GM21526 (cell line): Measurements from ENCODE around the gene PDIA5.

ENCODE experiments used
- ATAC-seq: cut with Tn5 transposase; IDR thresholded peaks from one replicate; pipeline ENCODE4 v1.9.1; 2021; ENCODE audit warnings: moderate library complexity; ENCODE audit not compliant: unreplicated experiment, low FRiP score

Gene PDIA5

DNA sequence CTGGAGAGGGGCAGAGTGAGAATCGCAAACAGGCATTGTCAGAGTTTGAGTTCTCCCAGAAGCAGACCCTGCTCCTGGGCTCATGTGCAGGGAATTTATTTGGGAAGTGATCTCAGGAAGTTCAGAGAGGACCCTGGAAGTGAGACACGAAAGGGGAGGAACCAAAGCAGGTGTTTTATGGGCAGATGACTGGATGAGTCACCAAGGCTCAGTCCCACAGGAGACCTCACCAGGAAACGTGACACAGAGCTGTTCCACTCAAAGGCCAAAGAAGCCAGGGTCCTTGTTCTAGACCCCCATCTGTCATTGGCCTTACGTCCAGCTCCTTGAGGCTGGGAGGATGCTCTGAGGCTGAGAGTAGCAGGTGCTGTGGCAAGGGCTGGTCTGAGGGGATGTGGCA, 91.5 kb downstream of the PDIA5 start:
- ATAC-seq = no peak

DNA sequence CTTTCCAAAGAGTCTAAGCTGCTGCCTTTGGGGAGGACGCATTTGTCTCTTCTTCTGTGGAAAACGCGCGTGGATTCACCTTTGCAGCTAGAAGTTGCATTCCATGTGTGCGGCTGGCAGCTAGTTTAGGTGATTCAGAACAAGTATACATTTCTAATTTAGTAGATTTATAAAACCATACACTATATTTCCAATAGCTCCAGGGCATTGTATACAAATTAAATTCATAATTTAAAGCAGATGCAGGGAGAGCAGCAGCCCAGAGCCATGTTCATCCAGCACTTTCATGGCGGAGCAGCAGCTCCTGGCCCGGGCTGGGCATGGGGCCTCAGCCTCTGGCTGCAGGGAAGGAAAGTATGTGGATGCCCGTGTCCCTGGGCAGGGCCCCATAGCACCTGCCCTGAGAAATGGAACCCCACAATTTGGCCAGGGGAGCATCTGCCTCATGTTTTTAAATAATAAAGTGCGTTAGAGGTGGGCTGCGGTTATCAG, 92.1 kb downstream of the PDIA5 start:
- ATAC-seq = no peak

DNA sequence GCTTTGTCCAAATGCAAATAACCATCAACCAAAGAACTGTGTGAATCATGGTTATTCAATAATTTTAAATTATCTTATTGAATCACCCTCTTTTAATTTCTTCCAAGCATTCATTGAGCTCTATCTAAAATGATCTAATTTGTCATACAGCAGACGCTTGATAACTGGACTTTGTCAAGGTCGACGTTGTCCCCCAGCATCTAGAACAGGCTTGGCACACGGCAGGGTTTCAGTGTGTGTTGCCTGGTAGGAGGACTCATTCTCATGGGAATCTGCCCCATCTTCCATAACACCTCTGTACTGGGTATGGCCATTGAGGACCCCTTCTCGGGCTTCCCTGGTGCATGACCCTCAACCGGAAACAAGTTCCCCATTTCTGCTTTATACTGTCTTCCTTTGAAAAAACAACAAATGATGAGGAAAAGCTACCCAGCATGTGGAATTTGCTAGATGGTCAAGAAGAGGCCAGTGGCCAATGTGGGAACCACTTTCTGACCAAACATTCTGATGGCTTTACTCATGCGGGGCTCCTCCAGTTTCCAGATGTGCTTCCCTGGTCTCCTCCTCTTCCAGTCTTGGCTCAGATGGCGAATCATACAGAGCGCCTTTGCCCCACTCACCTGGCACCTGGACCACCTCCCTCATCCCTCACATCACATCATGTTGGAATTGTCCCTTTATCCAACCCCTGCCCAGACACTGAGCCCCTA, 93.3 kb downstream of the PDIA5 start:
- ATAC-seq = no peak

DNA sequence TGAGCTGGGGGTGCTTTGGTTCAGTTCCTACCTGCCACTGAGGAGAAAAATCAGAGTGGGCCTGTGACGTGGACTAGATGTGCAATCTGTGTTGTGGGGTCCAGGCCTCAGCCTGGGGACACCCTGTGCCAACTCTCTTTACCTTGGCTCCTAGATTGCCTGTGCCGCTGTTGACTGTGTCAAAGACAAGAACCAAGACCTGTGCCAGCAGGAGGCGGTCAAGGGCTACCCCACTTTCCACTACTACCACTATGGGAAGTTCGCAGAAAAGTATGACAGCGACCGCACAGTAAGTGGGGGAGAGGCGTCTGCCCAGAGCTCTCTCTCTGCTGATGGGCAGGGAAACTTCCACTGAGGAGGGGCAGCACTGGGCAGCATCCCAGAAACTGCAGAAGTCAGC, 94.3 kb downstream of the PDIA5 start:
- ATAC-seq = no peak

DNA sequence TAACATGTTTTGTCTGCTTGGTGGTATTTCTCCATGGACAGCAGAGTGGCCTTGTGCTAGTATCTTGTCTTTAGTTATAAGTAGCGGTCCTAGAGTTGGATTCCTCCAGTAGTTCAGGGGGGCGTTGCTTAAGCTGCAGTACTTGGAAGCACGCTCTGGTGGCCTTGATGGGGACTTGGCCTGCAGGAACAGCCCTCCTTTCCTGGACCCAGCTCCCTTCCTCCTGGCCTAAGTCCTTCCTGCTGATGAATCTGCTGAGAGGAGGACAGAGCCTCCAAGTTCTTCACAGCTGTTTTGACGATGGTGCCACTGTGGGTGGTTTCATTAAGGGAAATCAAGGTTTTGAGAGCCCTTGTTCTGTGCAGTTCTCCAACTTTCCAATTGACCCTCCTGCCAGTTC, 96.3 kb downstream of the PDIA5 start:
- no peak for ATAC-seq

DNA sequence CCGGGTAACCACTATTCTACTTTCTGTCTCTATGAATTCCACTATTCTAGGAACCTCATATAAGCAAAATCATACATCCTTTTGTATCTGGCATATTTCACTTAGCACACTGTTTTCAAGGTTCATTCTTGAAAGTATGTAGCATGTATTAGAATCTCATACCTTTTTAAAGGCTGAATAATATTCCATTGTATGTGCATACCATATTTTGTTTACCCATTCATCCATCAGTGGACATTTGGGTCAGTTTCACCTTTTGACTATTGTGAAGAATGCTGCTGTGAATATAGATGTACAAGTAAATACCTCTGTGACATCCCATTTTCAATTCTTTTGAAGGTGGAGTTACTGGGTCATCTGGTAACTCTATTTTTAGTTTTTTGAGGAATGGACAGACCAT, 98.3 kb downstream of the PDIA5 start:
- ATAC-seq = no peak

DNA sequence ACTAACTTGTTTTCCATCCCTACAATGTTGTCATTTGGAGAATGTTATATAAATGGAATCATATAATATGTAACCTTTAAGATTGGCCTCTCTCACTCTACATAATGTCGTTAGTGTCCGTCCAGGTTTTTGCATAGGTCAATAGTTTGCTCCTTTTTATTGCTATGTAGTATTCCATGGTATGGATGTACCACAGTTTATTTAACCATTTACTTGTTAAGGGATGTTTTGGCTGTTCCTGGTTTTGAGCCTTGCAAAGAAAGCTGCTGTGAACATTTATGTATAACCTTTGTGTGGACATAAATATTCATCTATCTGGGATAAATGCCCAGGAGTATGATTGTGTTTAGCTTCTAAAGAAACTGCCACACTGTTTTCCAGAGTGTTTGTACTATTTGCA, 100.9 kb downstream of the PDIA5 start:
- ATAC-seq = no peak

DNA sequence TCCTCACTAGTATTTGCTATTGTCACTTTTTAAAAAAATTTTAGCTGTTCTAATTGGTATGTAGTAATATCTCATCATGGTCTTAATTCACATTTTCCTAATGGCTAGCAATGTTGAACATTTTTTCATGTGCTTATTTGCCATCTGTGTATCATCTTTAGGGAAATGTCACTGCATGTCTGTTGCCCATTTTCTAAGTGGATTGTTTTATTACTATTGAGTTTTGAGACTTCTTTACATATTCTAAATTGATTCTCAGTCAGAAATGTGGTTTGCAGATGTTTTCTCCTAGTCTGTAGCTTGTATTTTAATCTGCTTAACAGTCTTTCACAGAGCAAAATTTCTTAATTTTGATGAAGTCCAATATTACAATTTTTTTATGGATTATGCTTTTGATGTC, 101.3 kb downstream of the PDIA5 start:
- no peak for ATAC-seq

DNA sequence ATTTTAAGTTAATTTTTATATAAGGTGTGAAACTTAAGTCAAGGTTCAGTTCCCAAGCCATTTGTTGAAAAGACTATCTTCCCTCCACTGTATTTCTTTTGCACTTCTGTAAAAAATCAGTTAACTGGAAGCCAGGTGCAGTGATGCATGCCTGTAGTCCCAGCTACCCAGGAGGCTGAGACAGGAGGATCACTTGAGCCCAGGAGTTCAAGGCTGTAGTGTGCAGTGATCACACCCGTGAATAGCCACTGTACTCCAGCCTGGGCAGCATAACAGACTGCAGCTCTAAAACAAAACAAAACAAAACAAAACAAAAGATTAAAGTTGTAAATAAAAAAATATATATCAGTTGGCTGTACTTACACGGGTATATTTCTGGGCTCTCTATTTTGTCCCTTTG, 101.8 kb downstream of the PDIA5 start:
- ATAC-seq = no peak

DNA sequence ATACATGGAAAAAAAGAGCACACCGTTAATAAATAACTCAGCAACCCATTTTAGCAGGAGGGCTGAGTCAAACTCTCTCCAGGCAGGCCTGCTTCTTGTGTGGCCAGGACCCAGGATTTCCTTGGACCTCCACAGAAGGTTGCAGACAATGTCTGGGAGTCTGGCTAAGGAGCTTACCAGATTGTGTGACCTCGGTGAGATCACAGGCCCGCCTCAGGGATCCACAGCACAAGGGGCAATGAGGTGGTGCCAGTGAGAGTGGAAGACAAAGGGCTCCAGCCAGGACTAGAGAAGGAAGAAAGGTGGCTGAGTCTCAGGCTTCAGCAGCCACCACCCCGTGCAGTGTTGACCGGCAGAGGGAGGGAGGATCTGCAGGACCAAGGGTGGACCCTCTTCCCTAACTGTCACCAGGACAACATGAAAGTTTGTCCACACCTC, 102.7 kb downstream of the PDIA5 start:
- no peak for ATAC-seq

DNA sequence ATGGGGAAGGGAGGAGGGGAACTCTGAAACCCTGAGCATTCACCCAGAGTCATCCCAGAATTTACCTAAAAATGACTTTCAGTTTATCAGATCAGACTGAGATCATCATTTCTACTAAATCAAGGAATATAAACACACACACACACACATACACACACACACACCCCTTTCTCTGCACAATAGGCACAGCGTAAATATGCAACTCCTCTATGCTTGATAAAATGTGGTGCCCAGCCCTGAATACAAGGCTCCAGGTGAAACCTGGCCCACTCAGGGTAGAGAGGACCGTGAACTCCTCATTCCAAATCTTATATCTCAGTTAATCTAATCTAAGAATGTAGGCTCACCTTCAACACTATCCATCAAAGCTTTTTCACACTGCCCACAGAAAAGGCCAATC, 103.1 kb downstream of the PDIA5 start:
- no peak for ATAC-seq

DNA sequence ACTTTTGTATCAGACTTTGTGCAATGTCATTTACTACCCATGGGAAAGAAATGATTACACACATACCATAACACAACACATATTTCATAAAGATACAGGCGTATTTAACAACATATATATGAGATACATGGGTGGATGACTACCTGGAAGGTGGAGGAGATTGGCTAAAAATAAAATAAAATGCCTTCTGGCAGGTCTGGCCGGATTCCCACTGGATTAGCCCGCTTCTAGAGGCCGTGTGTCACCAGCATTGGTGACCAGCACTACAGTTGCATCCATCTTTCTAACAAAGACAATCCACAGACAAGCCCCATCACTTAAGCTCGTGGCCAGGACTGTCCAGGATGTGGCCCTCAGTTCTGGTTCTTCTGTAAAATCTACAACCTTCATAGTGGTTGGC, 114.0 kb downstream of the PDIA5 start:
- ATAC-seq = no peak

DNA sequence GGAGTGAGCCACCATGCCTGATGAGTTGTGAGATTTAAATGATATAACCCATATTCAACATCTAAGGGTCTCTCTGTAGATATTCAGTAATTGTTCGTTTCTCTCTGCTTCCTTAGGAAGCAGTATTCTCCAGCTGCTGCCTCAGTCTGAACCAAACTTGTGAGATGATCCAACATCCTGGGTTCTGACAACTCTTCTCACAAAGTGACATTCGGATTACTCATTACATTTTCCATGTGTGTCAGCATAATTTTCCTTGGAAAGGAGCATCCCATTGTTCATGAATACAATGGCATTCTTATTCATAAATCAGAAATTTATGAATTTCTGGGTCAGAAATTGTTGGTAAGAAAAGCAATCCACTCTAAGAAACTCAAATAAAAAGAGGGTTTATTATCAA, 119.9 kb downstream of the PDIA5 start:
- no peak for ATAC-seq

DNA sequence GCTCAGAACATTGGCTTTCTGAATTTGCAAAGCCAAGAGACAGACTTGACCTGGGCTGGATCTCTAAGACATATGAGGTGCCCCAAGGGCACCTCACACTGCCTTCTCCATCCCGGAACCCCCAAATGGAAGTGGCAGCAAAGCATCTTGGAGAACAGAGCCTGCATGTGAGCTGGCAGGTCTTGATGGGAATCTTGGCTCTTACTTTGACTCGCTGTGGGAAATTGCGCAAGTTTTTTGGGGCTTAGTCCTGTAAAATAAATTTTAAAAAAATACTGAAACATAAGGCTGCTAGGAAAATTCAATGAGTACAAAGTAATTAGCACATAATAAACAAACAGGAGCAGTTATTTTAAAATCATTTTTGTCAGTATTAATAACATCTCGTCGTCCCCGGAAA, 121.2 kb downstream of the PDIA5 start:
- ATAC-seq = no peak

DNA sequence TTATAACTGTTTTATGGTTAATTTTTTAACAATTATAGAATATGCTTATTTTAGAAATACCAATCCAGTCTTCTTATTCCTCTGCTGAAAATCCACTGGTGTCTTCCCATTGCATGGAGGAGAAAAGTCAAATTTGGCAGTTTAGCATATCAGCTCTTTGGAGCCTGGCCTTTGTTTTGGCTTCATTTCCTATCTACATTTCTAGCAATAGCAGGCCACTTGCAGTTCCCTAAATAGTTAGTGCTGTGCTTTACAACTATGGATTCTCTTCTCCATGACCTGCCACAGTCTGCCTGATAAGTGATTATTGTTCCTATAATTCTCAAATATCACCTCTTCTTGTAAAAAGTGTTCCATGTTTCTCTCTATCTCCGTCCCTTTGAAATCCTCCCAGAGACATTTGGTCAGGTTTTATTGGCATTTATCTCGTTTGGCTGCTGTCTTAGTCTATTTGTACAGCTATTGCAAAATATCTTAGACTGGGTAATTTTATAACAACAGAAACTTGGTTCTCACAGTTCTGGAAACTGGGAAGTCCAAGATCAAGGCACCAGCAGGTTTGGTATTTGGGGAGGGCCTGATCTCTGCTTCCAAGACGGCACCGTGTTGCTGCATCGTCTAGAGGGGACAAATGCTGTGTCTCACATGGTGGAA, 126.8 kb downstream of the PDIA5 start:
- no peak for ATAC-seq

DNA sequence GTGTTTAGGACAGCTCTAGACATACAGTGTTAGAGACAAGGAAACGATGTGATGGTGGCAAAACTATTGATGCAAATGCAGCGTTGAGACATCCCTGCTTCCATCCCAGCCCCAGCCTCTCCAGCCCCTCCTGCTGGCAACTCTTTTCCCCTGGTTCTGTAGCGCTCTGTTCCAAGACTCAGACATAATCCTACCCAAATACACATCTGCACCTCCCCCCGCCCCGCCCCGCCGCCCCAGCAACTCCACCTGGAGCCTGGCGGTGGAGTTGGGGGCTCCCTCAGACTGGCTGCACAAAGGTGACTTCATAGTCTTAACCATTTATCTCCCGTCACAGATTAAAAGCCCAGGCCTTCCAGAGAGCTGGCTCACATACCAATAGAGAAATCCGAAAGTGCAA, 127.7 kb downstream of the PDIA5 start:
- ATAC-seq = no peak

DNA sequence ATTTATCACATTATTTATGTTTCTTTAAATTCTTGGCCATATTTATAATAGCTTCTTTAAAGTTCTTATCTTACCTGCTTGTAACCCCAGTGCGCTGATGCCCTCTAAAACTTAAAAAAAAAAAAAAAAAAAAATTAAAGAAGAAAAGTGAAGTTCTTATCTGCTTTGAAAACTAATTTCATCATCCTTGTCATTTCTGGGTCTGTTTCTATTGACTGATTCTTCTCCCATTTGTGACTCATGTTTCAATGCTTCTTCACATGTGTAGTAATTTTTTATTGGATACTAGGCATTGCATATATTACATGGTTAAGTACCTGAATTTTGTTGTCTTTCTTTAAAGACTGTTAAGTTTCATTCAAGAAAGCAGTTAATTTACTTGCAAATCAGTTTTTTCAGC, 131.5 kb downstream of the PDIA5 start:
- ATAC-seq = no peak

DNA sequence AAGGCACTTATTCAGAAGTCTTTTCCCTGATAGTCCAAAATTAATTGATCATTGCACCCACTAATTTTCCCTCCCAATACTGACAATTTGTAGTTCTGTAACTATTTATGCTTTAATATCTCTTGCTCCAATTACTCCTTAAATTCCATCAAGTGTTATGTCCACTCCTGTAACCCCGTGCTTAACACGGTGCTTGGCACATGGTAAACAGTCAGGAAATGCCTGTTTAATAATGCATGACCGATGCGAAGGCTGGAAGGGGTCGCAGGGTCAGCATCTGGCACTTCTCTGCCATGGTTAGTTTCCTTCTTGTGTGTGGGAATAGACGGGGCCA, 134.4 kb downstream of the PDIA5 start:
- ATAC-seq = no peak

DNA sequence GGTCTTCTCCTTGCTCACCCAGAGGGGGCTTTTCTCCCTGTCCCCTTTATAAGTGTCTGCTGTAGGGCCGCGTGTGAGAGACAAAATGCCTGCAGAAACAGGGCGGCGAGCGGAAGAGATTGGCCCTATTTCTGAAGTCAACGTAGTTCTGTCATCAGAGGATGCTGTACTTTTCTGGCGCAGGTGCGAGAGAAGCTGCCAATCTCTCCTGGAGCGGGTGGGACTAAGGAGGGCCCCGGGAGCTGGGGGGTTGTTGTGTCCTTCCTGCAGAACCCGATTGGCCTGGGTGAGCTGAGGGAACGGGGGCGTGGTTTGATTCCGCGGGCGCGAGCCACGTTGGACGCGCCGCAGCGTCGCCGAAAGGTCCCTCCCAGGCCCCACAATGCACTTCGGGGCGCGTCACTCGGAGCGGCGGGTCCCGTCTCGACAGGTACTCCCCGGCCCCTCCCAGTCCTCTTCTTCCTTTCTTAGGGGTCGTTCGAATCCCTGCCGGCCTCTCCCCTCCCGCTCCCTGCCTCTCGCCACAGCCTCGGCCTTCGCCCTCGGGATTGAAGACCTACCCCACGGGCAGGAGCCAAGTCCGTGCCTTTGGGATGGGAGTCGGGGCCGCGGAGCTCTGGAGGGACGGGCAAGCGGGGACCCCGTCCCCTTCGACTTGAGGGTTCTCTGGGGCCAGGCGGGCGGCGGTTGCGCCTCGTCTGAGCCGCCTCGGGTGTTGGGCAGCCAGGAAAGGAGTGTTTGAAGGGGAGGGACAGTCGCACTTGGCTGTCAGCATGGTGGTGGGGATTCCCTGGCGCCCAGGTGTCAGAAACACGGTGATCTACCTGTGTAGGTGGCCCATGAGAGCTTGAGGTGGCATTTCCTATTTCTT, 135.0 kb downstream of the PDIA5 start, which contains the start of gene SEC22A:
TSS of gene SEC22A (plus strand) at position 387 of the 871 bp plus-strand sequence. CDS start 7,275 bp downstream, outside the sequence.
- ATAC-seq = peak; percentile 93

DNA sequence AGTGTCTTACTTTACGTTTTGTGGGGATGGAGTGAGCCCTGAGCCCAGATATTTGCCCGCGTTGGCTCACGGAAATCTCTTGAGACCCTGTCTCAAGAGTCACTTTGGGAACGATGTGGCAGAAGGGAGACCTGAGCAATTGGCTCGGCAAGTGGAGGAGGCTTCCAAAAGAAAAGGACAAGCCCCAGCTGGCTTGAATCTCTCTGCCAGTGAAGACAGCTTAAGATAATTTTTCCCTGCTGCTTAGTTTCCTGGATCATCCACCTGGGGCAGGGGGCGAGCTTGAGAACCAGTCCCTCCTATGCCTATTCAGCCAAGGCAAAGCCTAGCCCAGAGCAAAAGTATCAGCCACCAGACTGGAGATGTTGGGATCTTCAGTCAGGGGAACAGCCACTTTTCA, 135.6 kb downstream of the PDIA5 start:
- no peak for ATAC-seq
